ENCODE results near the gene INPP4B.

INPP4B gene

GRCh38 chr4:142291299-142292050 lies 554.6 kb downstream of the INPP4B start:
- DNase-seq (ENCODE audit: low read depth): no peak

GRCh38 chr4:142287371-142287770 lies 558.7 kb downstream of the INPP4B start:
- no peak for DNase-seq (ENCODE audit: low read depth)

- no peak for DNase-seq (ENCODE audit: low read depth)
Observed at GRCh38 chr4:142285222-142285583, 560.9 kb downstream of the INPP4B start.

GRCh38 chr4:142284402-142285221 lies 561.5 kb downstream of the INPP4B start:
- DNase-seq (ENCODE audit: low read depth): no peak

GRCh38 chr4:142282870-142283431 lies 563.1 kb downstream of the INPP4B start:
- no peak for DNase-seq (ENCODE audit: low read depth)

GRCh38 chr4:142281999-142282398 lies 564.1 kb downstream of the INPP4B start:
- no peak for DNase-seq (ENCODE audit: low read depth)

- no peak for DNase-seq (ENCODE audit: low read depth)
Observed at GRCh38 chr4:142278663-142279062, 567.4 kb downstream of the INPP4B start.

GRCh38 chr4:142278171-142278570 lies 567.9 kb downstream of the INPP4B start:
- no peak for DNase-seq (ENCODE audit: low read depth)

- no peak for DNase-seq (ENCODE audit: low read depth)
Observed at GRCh38 chr4:142274137-142274536, 572.0 kb downstream of the INPP4B start.

- no peak for DNase-seq (ENCODE audit: low read depth)
Observed at GRCh38 chr4:142272452-142272851, 573.6 kb downstream of the INPP4B start.

GRCh38 chr4:142271832-142272231 lies 574.3 kb downstream of the INPP4B start:
- no peak for DNase-seq (ENCODE audit: low read depth)

- DNase-seq (ENCODE audit: low read depth): no peak
Observed at GRCh38 chr4:142267101-142267500, 579.0 kb downstream of the INPP4B start.

GRCh38 chr4:142265946-142266345 lies 580.2 kb downstream of the INPP4B start:
- DNase-seq (ENCODE audit: low read depth): no peak

- no peak for DNase-seq (ENCODE audit: low read depth)
Observed at GRCh38 chr4:142265536-142265935, 580.6 kb downstream of the INPP4B start.

- DNase-seq (ENCODE audit: low read depth): no peak
Observed at GRCh38 chr4:142264961-142265360, 581.1 kb downstream of the INPP4B start.

- no peak for DNase-seq (ENCODE audit: low read depth)
Observed at GRCh38 chr4:142262956-142263355, 583.1 kb downstream of the INPP4B start.

- no peak for DNase-seq (ENCODE audit: low read depth)
Observed at GRCh38 chr4:142248946-142249345, 597.2 kb downstream of the INPP4B start.

GRCh38 chr4:142243255-142243654 lies 602.8 kb downstream of the INPP4B start:
- no peak for DNase-seq (ENCODE audit: low read depth)

- DNase-seq (ENCODE audit: low read depth): no peak
Observed at GRCh38 chr4:142242156-142242555, 603.9 kb downstream of the INPP4B start.

- DNase-seq (ENCODE audit: low read depth): no peak
Observed at GRCh38 chr4:142238589-142238988, 607.5 kb downstream of the INPP4B start.

GRCh38 chr4:142236268-142236667 lies 609.8 kb downstream of the INPP4B start:
- no peak for DNase-seq (ENCODE audit: low read depth)

- DNase-seq (ENCODE audit: low read depth): no peak
Observed at GRCh38 chr4:142231787-142232186, 614.3 kb downstream of the INPP4B start.

- DNase-seq (ENCODE audit: low read depth): no peak
Observed at GRCh38 chr4:142230991-142231390, 615.1 kb downstream of the INPP4B start.
